GM13977 (cell line): ENCODE results near the gene ZNF124.
"Not testable (repeated sequence)": the region's sequence is repeated elsewhere in the genome, so short reads cannot be mapped to it uniquely, and the experiment has no call there.

Experiments
- DNase-seq: peaks from one replicate; pipeline ENCODE4 v3.0.0; 2012; ENCODE audit warnings: low spot score
- CTCF ChIP-seq: IDR thresholded peaks from 2 replicates; pipeline ENCODE4 v1.5.1; 2012; ENCODE audit warnings: mild to moderate bottlenecking, control low read depth; ENCODE audit not compliant: insufficient read depth; ENCODE audit errors: extremely low read depth, missing control alignments
- in situ Hi-C: fragments of 300-500 bp; cut with MboI; formaldehyde crosslinking; loops from one replicate; pipeline ENCODE4 v1.12.0; 2022; ENCODE audit warnings: low sequenced_read_pairs, low pct_unique_long_range_greater_than_20kb, mixed read lengths, inconsistent platforms; ENCODE audit not compliant: unreplicated experiment

ZNF124 gene

DNA sequence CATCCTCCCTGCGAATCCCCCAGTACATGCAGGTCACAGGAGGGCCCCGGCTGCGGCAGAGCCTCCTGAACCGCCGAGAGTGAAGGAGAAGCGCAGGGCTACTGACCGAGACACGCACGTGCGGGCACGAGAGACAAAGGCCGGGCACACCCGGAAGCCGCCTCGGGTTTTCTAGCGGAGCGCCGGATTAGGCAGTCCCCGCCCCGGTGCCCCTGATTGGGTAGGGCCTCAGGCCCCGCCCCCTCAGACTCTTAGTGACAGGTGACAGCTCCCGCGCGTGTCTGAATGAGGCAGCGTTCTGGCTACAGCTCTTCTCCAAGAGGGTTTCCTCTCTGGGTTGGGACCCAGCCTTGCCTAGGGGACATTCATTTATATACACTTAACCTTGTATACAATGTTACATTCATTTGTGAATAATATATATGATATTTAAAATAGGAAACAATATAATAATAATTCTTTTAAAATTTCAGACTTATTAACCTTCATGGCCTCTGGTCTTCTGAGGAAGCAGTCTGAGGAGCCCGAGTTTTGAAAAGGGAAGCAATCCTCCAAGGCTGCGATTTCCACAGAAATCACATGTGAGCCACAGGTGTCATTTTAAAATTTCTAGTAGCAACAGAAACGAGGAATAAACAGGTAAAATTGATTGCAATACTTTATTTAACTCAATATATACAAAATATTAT, at the start of gene ZNF124:
ZNF124 (minus strand) TSS at position 146 of the 689 bp plus-strand sequence; CDS start at position 3, 143 bp downstream.
- in situ Hi-C loops, DNase-seq: not testable (repeated sequence)

GRCh38 chr1:247220280-247220679, 48.5 kb upstream of the ZNF124 start:
- in situ Hi-C loops: not testable (repeated sequence)

DNA sequence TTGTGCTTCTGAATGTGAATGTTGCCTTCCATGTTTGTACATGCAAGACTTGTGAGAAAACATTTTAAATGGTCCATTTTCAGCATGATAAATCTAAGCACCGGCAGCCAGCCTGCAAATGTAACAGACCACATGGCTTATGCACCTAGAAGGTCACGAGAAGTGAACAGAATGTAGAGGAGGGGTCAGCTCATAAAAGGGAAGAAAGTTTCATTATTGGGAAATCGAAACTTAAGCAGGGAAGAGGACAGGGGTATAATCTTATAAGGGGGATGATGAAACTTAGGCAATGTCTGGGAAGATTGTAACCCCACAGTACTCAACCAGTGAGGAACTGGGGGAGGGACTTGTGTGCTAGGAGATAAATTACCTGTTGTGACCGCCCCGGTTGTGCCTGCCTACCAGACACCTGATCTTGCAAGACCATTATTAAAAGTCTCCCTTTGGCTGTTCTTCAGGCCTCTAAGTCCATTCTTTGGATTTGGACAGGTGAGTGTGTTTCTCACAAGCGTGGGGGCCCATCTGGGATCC, 46.4 kb upstream of the ZNF124 start:
- no peak for TF ChIP-seq CTCF
- in situ Hi-C loops: no loop called here
- no peak for DNase-seq

More at GRCh38 chr1:247220280-247220679, 48.5 kb upstream of the ZNF124 start:
- not testable (repeated sequence) for DNase-seq

- in situ Hi-C loops: no loop called here
- no peak for DNase-seq
- TF ChIP-seq CTCF: no peak
These were observed 44.4 kb upstream of the ZNF124 start for GRCh38 chr1:247216261-247216660.

- in situ Hi-C loops: no loop called here
- no peak for TF ChIP-seq CTCF
- no peak for DNase-seq
These were observed 41.1 kb upstream of the ZNF124 start for GRCh38 chr1:247212627-247213617.

GRCh38 chr1:247212012-247212411, 40.2 kb upstream of the ZNF124 start:
- peak; percentile 73 for DNase-seq
- TF ChIP-seq CTCF: no peak
- in situ Hi-C loops: no loop called here

- TF ChIP-seq CTCF: no peak
- DNase-seq: no peak
- in situ Hi-C loops: no loop called here
These were observed 39.5 kb upstream of the ZNF124 start for GRCh38 chr1:247211339-247211738.
